ENCODE measurements around the gene PHACTR1. TPM values are rescaled to one million over a fixed set of nuclear protein-coding genes. Genes with fewer than 3 reads are reported as not detected.

PHACTR1 gene
- total RNA-seq, 1 experiment from 2014 or later = 0.05 TPM

DNA sequence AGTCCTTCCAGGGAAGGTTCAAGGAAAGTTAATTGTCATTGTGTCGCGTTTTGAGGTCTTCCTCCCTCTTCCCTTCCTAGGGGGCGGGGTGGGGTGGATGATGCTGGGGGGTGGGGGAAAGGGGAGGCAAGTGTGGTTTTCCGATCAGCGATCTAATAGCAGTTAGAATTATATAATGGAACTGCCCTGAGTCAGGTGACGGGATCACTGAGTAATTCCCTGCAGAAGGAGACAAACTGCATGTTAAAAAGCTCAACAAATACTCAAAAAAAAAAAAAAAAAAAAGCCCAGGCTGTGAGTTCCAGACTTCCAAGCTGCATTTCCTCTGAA is 240.4 kb downstream of the PHACTR1 start:
- in situ Hi-C loops (cut with HindIII; ENCODE audit: low pct_unique_long_range_greater_than_20kb, low sequenced_read_pairs) (no loop called here), intact Hi-C loops (cut with micrococcal nuclease; ENCODE audit: unreplicated experiment) (no loop called here)
- H3K27ac ChIP-seq (ENCODE audit: low read length) = no peak overlapping the region
- DNase-seq (ENCODE audit: low read depth, low spot score) (no peak), ATAC-seq (no peak)
- peaks cover 5% of the 10 kb centered on the region; the same call in 1 of the 2 replicates for H3K4me1 ChIP-seq (ENCODE audit: control insufficient read depth, insufficient read depth, low read length)
- no peaks in the 10 kb centered on the region for H3K36me3 ChIP-seq (ENCODE audit: control insufficient read depth, insufficient read depth, low read length)
- H3K9me3 ChIP-seq (ENCODE audit: control insufficient read depth, insufficient read depth, low read depth, low read length) = no peaks in the 10 kb centered on the region
- TF ChIP-seq, protein P1, sequence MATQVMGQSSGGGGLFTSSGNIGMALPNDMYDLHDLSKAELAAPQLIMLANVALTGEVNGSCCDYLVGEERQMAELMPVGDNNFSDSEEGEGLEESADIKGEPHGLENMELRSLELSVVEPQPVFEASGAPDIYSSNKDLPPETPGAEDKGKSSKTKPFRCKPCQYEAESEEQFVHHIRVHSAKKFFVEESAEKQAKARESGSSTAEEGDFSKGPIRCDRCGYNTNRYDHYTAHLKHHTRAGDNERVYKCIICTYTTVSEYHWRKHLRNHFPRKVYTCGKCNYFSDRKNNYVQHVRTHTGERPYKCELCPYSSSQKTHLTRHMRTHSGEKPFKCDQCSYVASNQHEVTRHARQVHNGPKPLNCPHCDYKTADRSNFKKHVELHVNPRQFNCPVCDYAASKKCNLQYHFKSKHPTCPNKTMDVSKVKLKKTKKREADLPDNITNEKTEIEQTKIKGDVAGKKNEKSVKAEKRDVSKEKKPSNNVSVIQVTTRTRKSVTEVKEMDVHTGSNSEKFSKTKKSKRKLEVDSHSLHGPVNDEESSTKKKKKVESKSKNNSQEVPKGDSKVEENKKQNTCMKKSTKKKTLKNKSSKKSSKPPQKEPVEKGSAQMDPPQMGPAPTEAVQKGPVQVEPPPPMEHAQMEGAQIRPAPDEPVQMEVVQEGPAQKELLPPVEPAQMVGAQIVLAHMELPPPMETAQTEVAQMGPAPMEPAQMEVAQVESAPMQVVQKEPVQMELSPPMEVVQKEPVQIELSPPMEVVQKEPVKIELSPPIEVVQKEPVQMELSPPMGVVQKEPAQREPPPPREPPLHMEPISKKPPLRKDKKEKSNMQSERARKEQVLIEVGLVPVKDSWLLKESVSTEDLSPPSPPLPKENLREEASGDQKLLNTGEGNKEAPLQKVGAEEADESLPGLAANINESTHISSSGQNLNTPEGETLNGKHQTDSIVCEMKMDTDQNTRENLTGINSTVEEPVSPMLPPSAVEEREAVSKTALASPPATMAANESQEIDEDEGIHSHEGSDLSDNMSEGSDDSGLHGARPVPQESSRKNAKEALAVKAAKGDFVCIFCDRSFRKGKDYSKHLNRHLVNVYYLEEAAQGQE (IDR thresholded peaks at IDR 0.05; ENCODE audit: insufficient read depth in 1 of 2, low read depth in 2 of 2, low read length in 1 of 2) = no peak
- TF ChIP-seq TCF7L2 (IDR thresholded peaks at IDR 0.05; ENCODE audit: low read depth, low read length) (no peak), POLR2AphosphoS5 (IDR thresholded peaks at IDR 0.05; ENCODE audit: low read depth, low read length) (no peak), SIN3A (IDR thresholded peaks at IDR 0.05; ENCODE audit: borderline replicate concordance, insufficient read depth, low read depth, low read length) (no peak)
- TF ChIP-seq, protein P2, sequence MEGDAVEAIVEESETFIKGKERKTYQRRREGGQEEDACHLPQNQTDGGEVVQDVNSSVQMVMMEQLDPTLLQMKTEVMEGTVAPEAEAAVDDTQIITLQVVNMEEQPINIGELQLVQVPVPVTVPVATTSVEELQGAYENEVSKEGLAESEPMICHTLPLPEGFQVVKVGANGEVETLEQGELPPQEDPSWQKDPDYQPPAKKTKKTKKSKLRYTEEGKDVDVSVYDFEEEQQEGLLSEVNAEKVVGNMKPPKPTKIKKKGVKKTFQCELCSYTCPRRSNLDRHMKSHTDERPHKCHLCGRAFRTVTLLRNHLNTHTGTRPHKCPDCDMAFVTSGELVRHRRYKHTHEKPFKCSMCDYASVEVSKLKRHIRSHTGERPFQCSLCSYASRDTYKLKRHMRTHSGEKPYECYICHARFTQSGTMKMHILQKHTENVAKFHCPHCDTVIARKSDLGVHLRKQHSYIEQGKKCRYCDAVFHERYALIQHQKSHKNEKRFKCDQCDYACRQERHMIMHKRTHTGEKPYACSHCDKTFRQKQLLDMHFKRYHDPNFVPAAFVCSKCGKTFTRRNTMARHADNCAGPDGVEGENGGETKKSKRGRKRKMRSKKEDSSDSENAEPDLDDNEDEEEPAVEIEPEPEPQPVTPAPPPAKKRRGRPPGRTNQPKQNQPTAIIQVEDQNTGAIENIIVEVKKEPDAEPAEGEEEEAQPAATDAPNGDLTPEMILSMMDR (IDR thresholded peaks at IDR 0.05) = no peak
- ChIA-PET CTCF (interaction anchor here (0.8 kb wide), 1 partner anchor 290 kb away, joined by 3 read pairs; no protein-coding TSS in a partner anchor), POLR2A (no interaction called here)
- BruUV-seq (replicated peaks) = no TSS peak
- H3K27me3 ChIP-seq (ENCODE audit: control insufficient read depth, insufficient read depth, low read length) = peaks cover 15% of the 10 kb centered on the region
- H3K4me3 ChIP-seq (ENCODE audit: low read depth in 2 of 2, low read length in 2 of 2) = peak overlapping the region; percentile 35 to 63

DNA sequence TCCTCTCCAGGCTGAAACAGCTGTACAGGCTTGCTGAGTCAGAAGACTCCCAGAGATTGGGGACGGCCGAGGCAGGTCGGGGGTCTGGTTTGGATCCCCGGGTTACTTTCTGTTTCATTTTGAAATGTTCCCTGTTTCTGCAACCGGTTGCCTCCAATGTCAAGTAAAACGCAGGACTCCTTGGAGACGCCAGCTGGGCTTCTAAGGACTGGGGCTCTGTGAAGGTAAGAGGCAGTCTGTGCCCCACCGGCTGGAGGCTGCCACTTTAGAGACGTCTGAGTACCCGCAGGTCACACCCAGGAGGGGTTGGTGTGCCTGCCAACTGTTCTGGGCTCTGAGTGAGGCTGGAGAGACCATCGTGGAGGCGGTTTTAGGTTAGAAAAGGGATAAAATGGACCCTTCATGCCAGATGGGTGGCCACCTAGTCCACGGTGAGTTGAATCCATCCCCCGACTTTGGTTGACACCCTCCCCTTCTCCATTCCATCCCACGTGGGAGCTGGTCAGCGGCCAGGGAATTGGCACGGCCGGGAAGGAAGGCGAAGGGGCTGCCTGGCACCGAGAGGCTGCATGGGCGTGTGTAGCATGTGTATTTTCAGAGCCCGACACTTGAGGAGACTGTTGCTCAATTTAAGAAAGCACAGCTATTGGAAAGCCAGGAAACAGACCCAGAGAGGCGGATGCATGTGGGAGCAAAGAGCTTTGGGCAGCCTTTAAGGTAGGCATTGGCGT is 240.9 kb downstream of the PHACTR1 start:
- Histone ChIP-seq H3K36me3 (ENCODE audit: control insufficient read depth, insufficient read depth, low read length) (no peaks in the 10 kb centered on the region), H3K4me1 (ENCODE audit: control insufficient read depth, insufficient read depth, low read length) (peaks cover 5% of the 10 kb centered on the region; the same call in 1 of the 2 replicates), H3K27ac (ENCODE audit: low read length) (no peak overlapping the region), H3K9me3 (ENCODE audit: control insufficient read depth, insufficient read depth, low read depth, low read length) (no peaks in the 10 kb centered on the region), H3K4me3 (ENCODE audit: low read depth in 2 of 2, low read length in 2 of 2) (peak overlapping the region; percentile 35 to 63), H3K27me3 (ENCODE audit: control insufficient read depth, insufficient read depth, low read length) (peaks cover 15% of the 10 kb centered on the region)
- peak; percentile 86 for ATAC-seq
- TF ChIP-seq TCF7L2 (IDR thresholded peaks at IDR 0.05; ENCODE audit: low read depth, low read length) (no peak), SIN3A (IDR thresholded peaks at IDR 0.05; ENCODE audit: borderline replicate concordance, insufficient read depth, low read depth, low read length) (no peak), POLR2AphosphoS5 (IDR thresholded peaks at IDR 0.05; ENCODE audit: low read depth, low read length) (no peak)
- TF ChIP-seq, protein P2 (IDR thresholded peaks at IDR 0.05) = no peak
- TF ChIP-seq, protein P1 (IDR thresholded peaks at IDR 0.05; ENCODE audit: insufficient read depth in 1 of 2, low read depth in 2 of 2, low read length in 1 of 2) = no peak
- CTCF ChIA-PET = interaction anchor here (0.8 kb wide), 1 partner anchor 290 kb away, joined by 3 read pairs; no protein-coding TSS in a partner anchor
- intact Hi-C loops (cut with micrococcal nuclease; ENCODE audit: unreplicated experiment) = no loop called here
- no peak for DNase-seq (ENCODE audit: low read depth, low spot score)
- POLR2A ChIA-PET = no interaction called here
- BruUV-seq (replicated peaks) = no TSS peak
- in situ Hi-C loops (cut with HindIII; ENCODE audit: low pct_unique_long_range_greater_than_20kb, low sequenced_read_pairs) = no loop called here
